ENCODE data around the gene LRRC17. TPM values are rescaled to one million over a fixed set of nuclear protein-coding genes. Genes with fewer than 3 reads are reported as not detected.

The LRRC17 gene
- total RNA-seq, 1 experiment from 2014 or later: 0.47 TPM

DNA sequence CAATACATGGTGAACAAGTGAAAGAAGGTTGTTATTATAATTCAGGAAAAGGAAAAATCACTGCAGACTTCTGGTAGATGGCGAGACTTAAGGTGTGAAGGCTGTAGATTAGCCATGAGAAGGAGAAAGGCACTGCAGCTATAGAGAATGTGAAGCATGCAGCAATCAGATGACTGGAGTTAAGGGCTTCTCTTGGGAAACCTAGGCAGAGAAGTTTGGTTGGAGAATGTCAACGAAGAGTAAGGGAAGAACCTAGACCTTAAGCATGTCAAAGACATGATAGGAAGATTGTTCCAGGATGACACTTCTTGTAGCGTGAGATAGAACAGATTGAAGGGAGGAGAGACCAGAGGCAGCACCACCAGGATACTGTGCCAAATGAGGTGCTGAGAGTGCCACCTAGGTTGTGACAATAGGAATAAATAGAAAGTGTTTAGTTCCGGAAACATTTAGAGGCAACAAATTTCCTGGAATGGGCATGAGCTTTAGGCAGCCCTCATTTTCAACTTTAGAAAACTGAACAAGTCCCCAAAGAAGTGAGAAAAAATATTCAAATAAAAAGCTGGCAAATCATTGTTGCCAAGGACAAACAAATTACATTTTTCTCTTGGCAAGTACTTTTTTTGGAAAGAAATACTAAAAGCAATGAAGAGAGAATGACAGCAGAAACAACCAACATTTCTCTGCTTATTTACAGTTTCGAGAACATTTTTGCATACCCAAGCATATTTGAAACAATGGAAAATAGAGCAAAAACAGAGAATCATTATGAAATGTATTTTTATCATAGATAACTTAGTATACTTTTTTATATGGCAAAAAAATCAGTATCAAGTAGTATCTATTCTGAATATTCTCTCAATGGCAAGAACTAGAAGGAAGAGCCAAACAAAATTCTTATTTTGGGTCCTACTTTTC is 4.9 kb downstream of the LRRC17 start:
- no peaks in the 10 kb centered on the region for H3K79me2 ChIP-seq (ENCODE audit: insufficient read depth, low read length)
- H4K20me1 ChIP-seq (ENCODE audit: insufficient read depth): no peaks in the 10 kb centered on the region
- peaks cover 0 to 15% of the 10 kb centered on the region in 2 experiments; a peak in 2 of 4 replicates for H3K4me1 ChIP-seq (ENCODE audit: control insufficient read depth in 1 of 2, insufficient read depth in 2 of 2, low read length in 2 of 2)
- no peak overlapping the region for H3K9ac ChIP-seq (ENCODE audit: low read length)
- H3K27me3 ChIP-seq (ENCODE audit: insufficient read depth, low read length): no peaks in the 10 kb centered on the region
- ATAC-seq (peak; percentile 83), DNase-seq (ENCODE audit: low read depth, low spot score) (peak; percentile 16)
- TF ChIP-seq SRF (IDR thresholded peaks at IDR 0.05; ENCODE audit: low read depth): 0 out of 2 replicates have a peak, but pooled peaks have one; percentile 34
- TF ChIP-seq CEBPB (IDR thresholded peaks at IDR 0.05; ENCODE audit: low read depth): no peak
- peak; percentile 74 for TF ChIP-seq RAD21 (IDR thresholded peaks at IDR 0.05; ENCODE audit: low read depth)
- TF ChIP-seq CTCF (IDR thresholded peaks at IDR 0.05 in 2 of 3, conservative IDR thresholded peaks at IDR 0.05 in 1 of 3; ENCODE audit: borderline replicate concordance in 1 of 3, insufficient read depth in 1 of 3, low read depth in 2 of 3, low read length in 2 of 3): peak in 2 of 3 experiments; percentile 16 to 27; a peak in 1 of 6 replicates
- peak; percentile 27; the same call in 1 of the 2 replicates for TF ChIP-seq MAX (IDR thresholded peaks at IDR 0.05)
- CTCF ChIA-PET: interaction anchor here (1.2 to 1.6 kb wide), 3 partner anchors 9 to 159 kb away, joined by 4 to 11 read pairs (median 6); no protein-coding TSS in a partner anchor
- H3K4me2 ChIP-seq (ENCODE audit: low read length): no peak overlapping the region
- no peak overlapping the region for H3K27ac ChIP-seq (ENCODE audit: low read depth, low read length)
- no peaks in the 10 kb centered on the region for H3K9me2 ChIP-seq (ENCODE audit: insufficient read depth)
- intact Hi-C loops (cut with micrococcal nuclease): loop anchor here (5.0 kb wide), 1 partner anchor 145 kb away; no protein-coding TSS in a partner anchor
- no TSS peak for BruUV-seq (replicated peaks)
- H3K4me3 ChIP-seq (replicated peaks in 1 of 2; ENCODE audit: low read depth in 1 of 2, low read length in 2 of 2): no peak overlapping the region
- H3K36me3 ChIP-seq (ENCODE audit: control insufficient read depth in 1 of 2, insufficient read depth in 2 of 2, low read length in 2 of 2): no peaks in the 10 kb centered on the region
- POLR2A ChIA-PET: no interaction called here
- H3K9me3 ChIP-seq (ENCODE audit: control insufficient read depth in 1 of 2, insufficient read depth in 1 of 2, low read depth in 1 of 2, low read length in 2 of 2): no peaks in the 10 kb centered on the region
- no peak overlapping the region for H2AFZ ChIP-seq (ENCODE audit: low read depth, low read length, poor library complexity, severe bottlenecking)
- RAD21 ChIA-PET (ENCODE audit: low non-redundant PET in 1 of 2, low total read pairs in 2 of 2, uncharacterized antibody in 2 of 2, unreplicated experiment in 2 of 2): interaction anchor here (0.7 to 1.3 kb wide), 2 partner anchors 144 to 145 kb away, joined by 5 to 8 read pairs; no protein-coding TSS in a partner anchor

Data from HCT116 (cell line).